Stimulated activated CD8-positive, alpha-beta memory T cell treated with anti-CD3 and anti-CD28 coated beads, Interleukin-2, amount 100 ng/mL, for 48 hours (primary cell): ENCODE results near the gene GLE1.

Source experiments
- DNase-seq, 2 donors: peaks; one replicate each; pipeline ENCODE4 v3.0.0-alpha.2; 2020; ENCODE audit warnings: low read depth in 2 of 2

Gene GLE1, protein sequence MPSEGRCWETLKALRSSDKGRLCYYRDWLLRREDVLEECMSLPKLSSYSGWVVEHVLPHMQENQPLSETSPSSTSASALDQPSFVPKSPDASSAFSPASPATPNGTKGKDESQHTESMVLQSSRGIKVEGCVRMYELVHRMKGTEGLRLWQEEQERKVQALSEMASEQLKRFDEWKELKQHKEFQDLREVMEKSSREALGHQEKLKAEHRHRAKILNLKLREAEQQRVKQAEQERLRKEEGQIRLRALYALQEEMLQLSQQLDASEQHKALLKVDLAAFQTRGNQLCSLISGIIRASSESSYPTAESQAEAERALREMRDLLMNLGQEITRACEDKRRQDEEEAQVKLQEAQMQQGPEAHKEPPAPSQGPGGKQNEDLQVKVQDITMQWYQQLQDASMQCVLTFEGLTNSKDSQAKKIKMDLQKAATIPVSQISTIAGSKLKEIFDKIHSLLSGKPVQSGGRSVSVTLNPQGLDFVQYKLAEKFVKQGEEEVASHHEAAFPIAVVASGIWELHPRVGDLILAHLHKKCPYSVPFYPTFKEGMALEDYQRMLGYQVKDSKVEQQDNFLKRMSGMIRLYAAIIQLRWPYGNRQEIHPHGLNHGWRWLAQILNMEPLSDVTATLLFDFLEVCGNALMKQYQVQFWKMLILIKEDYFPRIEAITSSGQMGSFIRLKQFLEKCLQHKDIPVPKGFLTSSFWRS

DNA sequence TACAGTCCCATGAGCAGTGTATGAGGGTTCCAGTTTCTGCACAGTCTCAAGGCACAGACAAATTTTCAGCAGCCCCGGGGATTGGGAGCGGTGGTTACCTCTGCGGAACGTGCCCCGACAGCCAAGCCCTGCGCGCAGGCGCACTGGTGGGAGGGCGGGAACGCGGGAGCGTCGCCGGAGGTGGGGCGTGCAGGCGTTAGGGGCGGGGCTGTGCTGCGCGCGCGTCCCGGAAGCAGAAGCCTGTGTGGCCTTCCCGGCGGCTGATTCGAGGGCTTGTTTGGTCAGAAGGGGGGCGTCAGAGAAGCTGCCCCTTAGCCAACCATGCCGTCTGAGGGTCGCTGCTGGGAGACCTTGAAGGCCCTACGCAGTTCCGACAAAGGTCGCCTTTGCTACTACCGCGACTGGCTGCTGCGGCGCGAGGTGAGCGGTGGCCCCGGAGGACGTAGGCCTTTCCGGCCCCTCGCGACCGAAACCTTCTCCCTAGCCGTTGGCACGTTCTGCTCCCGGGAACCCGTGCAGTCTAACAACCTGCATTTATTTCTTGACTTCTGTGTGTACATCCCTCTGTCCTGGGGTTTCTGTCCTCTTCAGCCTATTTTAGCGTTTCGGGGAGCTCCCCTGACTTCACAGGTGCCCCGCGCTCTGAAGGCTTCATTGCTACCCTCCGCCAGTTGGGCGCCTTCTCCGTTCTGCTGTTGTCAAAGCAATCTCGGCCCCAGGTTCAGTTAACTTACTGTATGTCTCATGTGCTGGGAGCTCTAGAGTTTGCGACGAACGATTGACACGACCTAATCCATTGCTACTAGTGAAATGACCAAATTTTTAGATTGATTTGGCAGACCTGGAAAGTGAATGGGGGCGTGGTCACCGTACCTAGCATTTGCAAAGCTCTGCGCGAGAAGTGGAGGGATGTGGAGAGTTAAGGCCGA lies at the start of gene GLE1:
GLE1 (plus strand) TSS at position 235 of the 929 bp plus-strand sequence; CDS start at position 322, 87 bp downstream.
- DNase-seq = peak; percentile 97 to 99

DNA sequence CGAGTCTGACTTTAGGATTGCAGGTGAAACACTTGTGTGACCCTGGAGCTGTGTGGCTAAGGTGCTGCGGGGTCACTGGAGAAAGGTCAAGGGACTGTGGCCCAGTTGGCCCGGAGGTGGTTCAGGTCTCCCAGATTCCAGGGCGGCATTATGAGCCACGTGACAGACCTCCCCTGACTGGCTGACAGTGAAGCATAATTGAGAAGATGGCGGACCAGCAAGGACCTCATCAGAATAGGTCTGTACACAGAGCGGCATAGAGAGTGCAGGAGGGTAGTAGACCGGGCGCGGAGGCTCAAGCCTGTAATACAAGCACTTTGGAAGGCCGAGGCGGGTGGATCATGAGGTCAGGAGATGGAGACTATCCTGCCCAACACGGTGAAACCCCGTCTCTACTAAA lies 49.5 kb upstream of the GLE1 start:
- no peak for DNase-seq

DNA sequence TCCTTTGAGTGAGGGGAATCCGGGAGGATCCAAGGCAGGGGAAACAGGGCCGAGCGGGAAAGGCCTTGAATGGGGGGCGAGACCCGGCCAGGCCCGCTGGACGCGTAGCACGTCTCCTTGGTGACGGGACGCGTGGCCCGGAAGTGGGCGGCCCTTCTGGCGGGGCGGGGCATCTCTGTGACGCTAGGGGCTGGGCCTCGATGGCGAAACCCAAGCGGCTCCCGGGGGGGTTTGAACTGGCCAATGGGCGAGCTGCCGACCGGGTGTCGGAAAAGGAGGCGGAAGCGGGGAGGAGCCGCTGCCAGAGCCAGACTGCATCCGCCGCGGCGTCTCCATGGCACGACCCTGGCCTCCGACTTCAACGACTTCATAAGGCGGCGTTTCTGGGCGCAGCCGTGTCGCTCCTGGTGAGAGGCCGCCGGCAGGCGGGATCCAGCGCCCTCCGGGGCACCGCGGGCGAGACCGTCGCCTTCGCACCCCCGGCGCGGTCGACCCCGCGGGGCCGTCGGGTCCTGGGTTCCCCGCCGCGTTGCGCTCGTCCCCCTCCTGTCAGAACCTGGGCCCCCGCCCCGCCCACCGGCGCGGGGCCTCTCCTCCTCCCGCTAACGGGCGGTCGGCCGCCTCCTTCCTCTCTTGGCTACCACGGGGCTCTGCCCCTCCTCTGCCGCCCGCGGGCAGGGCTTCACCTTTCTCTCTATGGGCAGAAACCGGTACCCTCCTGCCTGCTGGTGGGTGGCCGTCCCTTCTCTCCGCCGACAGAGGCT lies 48.5 kb upstream of the GLE1 start, which contains the start of gene ODF2:
ODF2 (plus strand) TSS at position 158 of the 764 bp plus-strand sequence; CDS start at position 244, 86 bp downstream.
- DNase-seq = peak; percentile 99

DNA sequence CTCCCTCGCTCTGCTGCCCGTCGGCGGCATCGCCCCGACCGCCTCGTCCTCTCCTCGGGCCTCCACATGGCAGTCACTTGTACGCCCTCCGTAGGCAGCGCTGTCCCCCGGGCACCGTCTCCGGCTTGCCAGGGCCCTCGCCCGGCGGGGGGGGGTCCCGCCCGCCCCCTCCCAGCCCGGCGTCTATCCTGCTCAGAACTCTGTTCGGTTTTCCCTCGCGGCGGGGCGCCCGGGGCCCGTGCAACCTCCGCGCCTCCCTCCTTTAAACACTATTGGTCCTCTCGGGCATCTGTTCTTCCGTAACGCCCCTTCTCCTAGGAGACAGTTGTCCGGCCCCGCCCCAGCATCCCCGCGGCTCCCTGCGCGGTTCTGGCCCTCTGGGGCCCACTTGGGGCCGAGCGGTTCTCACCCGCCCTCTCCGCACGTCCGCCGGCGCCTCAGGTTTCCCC lies 47.9 kb upstream of the GLE1 start:
- DNase-seq = peak; percentile 58 to 64

DNA sequence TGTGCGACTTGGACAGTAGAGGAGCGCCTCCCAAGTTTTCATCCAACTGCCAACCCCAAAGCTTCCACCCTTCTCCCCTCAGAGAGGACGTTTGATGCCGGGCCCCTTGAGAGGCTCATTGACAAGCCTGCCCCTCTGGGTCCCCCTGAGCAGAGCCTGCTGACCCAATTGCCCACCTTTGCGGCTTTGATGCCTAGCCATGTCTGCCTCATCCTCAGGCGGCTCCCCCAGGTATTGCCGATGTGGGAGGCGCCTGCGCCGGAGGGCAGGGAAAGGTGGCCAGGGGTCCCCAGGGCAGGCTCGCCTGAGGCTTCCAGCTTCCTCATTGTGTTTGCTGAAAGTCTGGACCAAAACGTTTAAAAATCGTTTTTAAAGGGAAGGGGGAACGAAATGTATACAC lies 47.3 kb upstream of the GLE1 start:
- DNase-seq = no peak

DNA sequence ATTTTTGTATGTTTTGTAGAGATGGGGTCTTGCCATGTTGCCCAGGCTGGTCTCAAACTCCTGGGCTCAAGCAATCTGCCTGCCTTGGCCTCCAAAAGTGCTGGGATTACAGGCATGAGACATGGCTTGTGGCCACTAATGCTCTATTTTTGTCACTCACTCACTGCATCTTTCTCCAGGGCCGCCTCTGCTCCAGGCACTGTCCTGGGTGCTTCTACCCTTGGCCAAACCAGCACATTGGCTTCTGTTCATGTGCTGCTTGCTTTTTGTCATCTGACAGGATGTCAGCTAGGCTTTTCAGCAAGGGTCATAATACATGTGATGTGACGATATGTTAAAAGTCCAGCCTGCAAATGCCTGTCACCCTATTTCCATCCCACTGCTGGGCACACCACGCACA lies 45.5 kb upstream of the GLE1 start:
- DNase-seq = no peak

DNA sequence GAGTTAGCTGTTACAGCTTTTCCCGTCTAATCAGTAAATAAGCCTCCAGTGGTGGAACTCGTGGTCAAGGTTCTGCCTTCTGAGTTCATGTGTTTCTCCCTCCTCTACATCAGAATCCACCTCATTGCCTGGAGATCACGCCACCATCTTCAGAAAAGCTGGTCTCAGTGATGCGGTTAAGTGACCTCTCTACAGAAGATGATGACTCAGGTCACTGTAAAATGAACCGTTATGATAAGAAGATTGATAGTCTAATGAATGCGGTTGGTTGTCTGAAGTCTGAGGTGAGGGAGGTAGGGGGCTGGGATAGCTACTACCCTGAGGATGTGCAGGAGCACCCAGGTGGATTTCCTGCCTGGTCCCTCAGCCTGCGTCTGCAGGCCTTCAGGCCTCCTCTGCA lies 35.4 kb upstream of the GLE1 start:
- DNase-seq = no peak

DNA sequence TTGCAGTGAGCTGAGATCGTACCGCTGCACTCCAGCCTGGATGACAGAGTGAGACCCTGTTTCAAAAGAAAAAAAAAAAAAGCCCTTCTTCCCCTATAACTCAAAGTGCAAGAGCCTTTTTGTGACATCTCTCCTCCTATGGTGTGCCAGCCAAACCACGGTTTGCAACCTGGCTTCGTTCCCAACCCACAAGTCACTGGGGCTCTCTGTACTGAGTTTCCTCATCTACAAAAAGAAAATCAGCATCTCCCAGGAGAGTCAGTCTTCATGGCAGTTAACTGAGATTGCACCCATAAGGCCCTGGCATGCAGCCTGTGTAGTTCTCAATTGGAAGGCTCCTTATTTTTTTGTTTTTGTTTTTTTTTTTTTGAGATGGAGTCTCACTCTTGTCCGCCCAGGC lies 34.0 kb upstream of the GLE1 start:
- no peak for DNase-seq

DNA sequence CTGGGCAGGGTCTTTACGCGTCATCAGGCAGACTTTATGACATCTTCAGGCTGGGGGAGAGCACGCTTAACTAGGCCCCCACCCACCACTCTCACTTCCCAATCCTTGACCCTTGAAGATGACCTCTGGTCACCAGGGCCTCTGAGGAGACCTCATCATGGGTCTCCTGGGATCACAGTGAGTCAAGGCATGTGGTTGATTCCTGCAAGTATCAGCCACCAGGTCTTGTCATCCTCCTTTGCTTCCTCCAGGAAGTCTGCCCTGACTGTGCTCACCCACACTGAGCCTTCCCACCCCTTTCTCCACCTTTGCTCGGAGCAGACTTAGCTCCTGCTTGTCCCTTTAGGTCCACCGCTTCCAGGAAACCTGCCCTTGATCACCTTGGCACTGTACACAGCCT lies 31.4 kb upstream of the GLE1 start:
- DNase-seq = no peak

DNA sequence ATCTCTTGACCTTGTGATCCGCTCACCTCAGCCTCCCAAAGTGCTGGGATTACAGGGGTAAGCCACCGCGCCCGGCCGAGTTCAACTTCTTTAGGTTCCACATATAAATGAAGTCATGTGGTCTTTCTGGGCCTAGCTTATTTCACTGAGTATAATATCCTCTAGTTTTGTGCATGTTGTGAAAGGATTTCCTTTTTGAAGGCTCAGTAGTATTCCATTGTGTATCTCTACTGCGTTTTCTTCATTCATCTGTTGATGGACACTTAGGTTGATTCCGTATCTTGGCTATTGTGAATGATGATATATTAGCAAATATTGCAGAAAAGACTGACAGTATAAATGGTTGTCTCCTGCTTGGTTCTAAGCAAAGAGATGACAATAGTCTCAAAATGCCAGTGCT lies 28.7 kb upstream of the GLE1 start:
- DNase-seq = no peak

DNA sequence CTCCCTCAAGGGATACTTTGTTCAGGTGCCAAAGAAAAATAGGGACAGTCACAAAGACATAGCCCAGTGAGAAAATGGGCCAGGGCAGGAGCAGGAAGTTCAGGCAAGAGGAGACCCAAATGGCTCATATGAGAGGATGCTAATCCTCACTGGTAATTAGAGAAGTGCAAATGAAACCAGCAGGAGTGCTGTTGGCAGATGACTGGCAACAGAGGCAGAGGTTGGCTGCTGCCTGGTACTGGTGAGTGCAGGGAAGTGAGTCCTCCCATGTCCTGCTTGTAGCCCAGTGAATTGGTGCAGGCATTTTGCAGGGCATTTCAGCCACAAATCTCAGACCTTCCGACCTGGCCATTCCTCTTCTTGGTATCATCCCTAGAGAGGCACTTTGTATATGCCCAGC lies 25.3 kb upstream of the GLE1 start:
- DNase-seq = no peak

DNA sequence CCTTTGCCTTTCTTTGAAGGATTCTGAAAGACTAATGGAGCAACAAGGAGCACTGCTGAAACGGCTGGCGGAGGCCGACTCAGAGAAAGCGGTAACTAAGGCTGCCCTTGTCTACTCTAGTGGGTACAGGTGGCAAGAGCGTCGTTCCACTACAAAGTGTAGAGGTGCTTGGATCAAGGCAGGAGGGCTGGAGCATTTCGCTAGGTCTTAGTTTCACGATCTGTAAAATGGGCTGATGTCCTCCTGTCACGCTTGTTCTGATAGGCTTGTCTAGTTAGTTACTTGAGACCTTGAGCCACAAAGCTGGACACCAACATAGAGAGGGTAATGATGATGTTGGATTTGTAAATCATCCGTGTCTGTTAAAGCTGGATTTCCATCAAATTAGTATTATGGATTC lies 23.0 kb upstream of the GLE1 start:
- no peak for DNase-seq

DNA sequence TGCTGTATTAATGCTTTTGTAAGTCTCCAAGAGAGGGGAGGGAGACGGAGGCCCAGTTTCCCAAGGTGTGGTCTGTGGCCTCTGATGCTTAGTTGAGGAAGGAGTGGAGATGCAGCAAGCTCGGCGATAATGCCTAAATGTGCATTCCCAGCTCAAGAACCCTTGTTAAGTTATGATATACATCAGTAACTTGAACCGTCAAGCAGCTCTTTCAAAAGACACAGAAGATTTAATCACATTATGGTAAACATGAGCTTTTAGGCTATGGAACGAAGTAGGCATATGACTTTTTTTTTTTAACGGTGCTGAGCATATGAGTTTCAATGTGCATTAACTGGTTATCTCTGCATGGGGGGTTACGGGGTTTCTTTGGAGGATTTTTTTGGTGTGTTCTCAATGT lies 22.3 kb upstream of the GLE1 start:
- no peak for DNase-seq

DNA sequence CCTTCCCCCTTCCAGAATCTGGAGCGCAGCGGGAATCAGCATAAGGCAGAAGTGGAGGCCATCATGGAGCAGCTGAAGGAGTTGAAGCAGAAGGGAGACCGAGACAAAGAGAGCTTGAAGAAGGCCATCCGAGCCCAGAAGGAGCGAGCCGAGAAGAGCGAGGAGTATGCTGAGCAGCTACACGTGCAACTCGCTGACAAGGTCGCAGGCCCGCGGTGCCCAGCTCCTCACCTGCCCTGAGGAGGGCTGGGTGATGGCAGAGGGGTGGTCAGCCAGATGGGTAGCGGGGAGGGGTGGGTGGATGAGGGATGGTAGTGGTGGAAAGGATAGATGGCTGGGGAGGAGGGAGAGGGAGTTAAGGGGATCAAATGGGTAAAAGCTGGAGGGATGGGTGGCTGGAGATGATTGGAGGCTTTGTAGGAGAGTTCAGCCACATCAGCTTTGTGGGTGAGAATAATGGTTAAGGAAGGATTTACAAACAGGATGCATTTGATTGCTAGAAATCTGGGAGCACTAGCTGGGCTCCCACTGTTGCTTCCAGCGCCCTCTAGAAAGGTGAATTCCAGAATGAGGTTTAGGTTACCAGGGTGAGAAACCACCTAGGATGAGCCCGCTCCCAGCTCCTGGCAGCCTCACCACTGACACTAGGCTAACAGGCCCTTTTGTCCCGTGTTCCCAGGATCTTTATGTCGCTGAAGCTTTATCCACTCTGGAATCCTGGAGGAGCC lies 19.7 kb upstream of the GLE1 start:
- no peak for DNase-seq

DNA sequence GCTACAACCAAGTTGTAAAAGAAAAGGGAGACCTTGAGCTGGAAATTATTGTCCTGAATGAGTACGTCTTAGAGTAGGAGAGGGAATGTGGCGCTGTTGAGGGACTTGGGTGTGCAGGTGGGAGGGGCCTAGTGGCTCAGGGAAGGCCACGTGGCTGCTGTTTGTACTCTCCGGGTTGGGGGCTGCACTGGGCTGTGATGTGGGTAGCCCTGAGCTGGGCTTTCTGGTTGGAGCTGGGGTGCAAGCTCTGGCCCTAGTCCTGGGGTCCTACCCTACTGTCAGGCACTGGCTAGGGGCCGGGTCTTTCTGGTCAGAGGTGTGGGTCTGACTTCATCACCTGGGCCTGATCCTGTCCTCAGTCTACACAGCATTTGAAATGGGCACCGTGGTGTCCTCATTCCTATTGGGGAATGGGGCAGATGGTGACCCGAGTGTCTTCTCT lies 19.1 kb upstream of the GLE1 start:
- no peak for DNase-seq

DNA sequence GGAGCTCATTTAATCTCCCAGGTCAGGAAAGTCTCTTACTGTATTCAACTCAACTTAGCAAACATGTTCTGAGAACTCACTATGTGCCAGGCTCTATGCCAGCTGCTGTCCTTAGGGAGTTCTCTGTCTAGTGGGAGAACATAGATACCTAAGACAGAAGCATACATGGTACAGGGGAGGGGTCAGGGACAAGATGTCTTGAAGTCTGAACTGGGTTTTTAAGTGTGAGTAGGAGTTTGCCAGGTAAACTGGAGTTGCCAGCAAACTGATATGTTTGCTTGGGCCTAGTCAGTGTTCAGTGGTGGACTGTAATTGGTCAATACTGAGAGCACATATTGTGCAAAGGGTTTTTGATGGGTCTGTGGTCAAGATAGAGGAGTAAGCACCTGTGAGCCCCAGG lies 18.3 kb upstream of the GLE1 start:
- no peak for DNase-seq

DNA sequence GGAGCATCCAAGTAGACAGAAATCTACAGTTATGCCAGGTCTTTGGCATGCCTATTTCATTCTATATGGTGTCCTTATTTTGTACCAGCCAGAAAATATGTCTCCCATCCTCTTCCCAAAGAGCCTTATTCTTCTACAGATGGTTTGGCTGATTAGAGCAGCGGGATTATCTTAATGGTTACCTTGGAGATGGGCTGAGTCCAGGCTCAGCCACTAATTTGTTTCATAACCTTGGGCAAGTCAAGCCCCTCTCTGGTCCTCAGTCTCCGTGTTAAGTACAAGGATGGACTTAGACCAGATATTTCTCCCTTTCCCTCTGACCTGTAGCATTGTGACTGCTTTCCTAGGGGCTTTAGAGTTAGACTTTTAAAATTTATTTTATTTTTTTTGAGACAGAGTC lies 11.1 kb upstream of the GLE1 start:
- no peak for DNase-seq

DNA sequence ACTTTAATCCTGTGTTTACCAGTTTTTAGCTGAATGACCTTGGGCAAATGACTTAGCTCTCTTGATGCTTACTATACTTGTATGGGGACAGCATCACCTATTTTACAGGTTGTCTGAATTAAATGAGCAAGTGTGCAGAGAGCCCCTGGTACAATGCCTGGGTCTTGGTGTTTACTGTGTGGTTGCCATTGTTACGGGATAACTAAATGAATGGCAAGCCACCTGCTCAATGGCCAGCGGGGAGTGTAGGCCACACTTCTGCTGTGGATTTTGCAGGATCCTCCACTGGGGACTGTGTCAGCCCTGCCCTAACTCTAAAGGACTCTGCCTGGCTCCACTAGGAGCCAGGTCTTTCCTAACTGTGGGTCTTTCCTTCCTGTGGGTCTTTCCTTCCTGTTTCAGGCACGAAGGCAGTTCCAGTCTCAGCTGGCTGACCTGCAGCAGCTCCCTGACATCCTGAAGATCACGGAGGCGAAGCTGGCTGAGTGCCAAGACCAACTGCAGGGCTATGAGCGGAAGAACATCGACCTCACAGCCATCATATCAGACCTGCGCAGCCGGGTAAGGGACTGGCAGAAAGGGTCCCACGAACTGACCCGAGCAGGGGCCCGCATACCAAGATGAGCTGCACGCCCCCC lies 10.3 kb upstream of the GLE1 start:
- DNase-seq = no peak

DNA sequence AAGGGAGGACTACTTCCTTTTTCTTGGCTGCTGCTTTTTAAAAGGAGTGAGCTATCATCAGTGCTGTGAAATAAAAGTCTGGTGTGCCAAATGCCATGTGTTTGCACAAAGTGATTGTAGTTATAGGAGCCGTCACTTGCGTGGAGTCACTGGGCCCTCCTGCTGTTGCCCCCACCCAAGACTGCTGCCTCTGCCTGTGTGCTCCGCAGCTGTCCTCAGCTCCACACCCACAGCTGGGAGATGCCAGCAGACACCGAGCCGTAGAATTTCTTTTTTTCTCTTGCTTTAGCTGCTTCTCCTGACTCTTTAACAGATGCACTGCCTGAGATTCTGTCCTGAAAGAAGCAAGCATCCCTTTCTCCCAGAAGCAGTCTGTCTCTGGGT lies 9.8 kb upstream of the GLE1 start:
- DNase-seq = no peak

DNA sequence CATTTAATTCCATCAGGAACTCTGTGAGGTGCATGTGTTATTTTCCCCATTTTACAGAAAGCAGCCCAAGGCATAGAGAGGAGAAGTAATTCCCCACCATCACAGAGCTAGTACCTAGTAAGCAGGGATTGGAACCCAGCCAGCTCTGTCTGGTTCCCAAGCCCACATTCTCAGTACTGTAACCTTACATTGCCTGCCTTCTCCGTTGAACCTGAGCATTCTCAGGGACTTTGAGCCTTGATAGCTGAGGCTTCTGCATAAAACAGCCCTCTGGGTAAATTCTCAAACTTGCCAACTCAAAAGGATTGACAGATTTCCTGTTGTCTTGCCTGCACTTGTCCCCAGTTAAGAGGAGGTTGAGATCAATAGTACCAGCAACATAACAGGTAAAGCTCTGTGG lies 9.2 kb upstream of the GLE1 start:
- no peak for DNase-seq
